Ishikawa (cell line): ENCODE data around the gene KIF16B.

ENCODE experiments used
- CEBPB ChIP-seq: IDR thresholded peaks from 2 replicates; pipeline ENCODE4 v1.6.1; 2012
- CREB1 ChIP-seq: IDR thresholded peaks from 2 replicates; pipeline ENCODE4 v1.6.1; 2012; ENCODE audit warnings: low read depth
- EGR1 ChIP-seq: IDR thresholded peaks from 2 replicates; pipeline ENCODE4 v1.6.1; 2012
- EP300 ChIP-seq: IDR thresholded peaks from 2 replicates; pipeline ENCODE4 v1.6.1; 2012; ENCODE audit warnings: borderline replicate concordance
- FOXM1 ChIP-seq: IDR thresholded peaks from 2 replicates; pipeline ENCODE4 v1.6.1; 2012; ENCODE audit warnings: low read depth, borderline replicate concordance
- NFIC ChIP-seq: IDR thresholded peaks from 2 replicates; pipeline ENCODE4 v1.6.1; 2012
- RAD21 ChIP-seq: IDR thresholded peaks from 2 replicates; pipeline ENCODE4 v1.6.1; 2012; ENCODE audit warnings: low read depth
- TAF1 ChIP-seq: IDR thresholded peaks from 2 replicates; pipeline ENCODE4 v1.6.1; 2012; ENCODE audit warnings: low read depth, mild to moderate bottlenecking
- TCF12 ChIP-seq: IDR thresholded peaks from 2 replicates; pipeline ENCODE4 v1.6.1; 2012; ENCODE audit warnings: low read depth
- TEAD4 ChIP-seq: IDR thresholded peaks from 2 replicates; pipeline ENCODE4 v1.6.1; 2012
- YY1 ChIP-seq: IDR thresholded peaks from 2 replicates; pipeline ENCODE4 v1.6.1; 2012; ENCODE audit warnings: low read depth
- ZBTB7A ChIP-seq: IDR thresholded peaks from 2 replicates; pipeline ENCODE4 v1.6.1; 2012; ENCODE audit warnings: low read depth
- TF ChIP-seq, protein P1 (sequence below): IDR thresholded peaks from 2 replicates; pipeline ENCODE4 v1.6.1; 2012
- TF ChIP-seq, protein P2 (sequence below): IDR thresholded peaks from 2 replicates; pipeline ENCODE4 v1.6.1; 2012; ENCODE audit warnings: low read depth, mild to moderate bottlenecking
- TF ChIP-seq, protein P3 (sequence below): IDR thresholded peaks from 2 replicates; pipeline ENCODE4 v1.6.1; 2012

The KIF16B gene

DNA sequence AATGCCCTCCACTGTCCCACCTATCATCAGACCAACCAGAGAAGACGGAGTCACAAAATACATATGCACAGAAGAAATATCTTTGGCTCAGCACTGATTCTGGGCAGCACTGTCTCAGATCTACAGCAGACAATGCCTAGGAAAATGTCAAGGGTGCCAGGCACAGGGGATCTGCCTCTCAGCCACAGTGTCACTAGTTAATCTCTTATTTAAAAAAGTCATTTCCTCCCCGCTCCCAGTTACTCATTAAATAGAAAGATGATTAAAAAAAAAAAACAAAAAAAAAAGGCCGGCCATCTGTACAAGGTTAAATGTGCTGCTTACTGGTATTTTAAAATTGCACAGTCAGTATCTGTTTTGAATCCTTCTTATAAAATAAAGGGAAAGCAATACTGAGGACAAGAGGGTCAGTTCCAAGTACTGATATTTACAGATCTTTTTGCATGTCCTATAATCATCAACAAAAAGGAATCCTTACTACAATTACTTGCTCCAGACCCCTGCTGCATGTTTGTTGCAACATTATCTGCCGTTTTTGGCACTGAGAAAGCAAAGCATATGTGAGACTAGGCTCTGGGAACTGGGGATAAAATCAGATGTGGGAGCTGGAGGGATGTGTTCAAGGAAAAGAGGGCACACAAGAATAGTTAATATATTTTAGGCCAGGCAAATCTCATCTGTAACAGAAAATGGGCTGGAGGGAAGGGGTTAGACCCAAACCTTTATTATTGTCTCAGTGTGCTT is 299.3 kb downstream of the KIF16B start:
- no peak for TF ChIP-seq NFIC
- TF ChIP-seq, protein P1, sequence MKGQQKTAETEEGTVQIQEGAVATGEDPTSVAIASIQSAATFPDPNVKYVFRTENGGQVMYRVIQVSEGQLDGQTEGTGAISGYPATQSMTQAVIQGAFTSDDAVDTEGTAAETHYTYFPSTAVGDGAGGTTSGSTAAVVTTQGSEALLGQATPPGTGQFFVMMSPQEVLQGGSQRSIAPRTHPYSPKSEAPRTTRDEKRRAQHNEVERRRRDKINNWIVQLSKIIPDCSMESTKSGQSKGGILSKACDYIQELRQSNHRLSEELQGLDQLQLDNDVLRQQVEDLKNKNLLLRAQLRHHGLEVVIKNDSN = no peak
- TF ChIP-seq, protein P2, sequence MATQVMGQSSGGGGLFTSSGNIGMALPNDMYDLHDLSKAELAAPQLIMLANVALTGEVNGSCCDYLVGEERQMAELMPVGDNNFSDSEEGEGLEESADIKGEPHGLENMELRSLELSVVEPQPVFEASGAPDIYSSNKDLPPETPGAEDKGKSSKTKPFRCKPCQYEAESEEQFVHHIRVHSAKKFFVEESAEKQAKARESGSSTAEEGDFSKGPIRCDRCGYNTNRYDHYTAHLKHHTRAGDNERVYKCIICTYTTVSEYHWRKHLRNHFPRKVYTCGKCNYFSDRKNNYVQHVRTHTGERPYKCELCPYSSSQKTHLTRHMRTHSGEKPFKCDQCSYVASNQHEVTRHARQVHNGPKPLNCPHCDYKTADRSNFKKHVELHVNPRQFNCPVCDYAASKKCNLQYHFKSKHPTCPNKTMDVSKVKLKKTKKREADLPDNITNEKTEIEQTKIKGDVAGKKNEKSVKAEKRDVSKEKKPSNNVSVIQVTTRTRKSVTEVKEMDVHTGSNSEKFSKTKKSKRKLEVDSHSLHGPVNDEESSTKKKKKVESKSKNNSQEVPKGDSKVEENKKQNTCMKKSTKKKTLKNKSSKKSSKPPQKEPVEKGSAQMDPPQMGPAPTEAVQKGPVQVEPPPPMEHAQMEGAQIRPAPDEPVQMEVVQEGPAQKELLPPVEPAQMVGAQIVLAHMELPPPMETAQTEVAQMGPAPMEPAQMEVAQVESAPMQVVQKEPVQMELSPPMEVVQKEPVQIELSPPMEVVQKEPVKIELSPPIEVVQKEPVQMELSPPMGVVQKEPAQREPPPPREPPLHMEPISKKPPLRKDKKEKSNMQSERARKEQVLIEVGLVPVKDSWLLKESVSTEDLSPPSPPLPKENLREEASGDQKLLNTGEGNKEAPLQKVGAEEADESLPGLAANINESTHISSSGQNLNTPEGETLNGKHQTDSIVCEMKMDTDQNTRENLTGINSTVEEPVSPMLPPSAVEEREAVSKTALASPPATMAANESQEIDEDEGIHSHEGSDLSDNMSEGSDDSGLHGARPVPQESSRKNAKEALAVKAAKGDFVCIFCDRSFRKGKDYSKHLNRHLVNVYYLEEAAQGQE = no peak
- no peak for TF ChIP-seq ZBTB7A
- no peak for TF ChIP-seq FOXM1
- no peak for TF ChIP-seq CEBPB
- no peak for TF ChIP-seq TAF1
- TF ChIP-seq, protein P3, sequence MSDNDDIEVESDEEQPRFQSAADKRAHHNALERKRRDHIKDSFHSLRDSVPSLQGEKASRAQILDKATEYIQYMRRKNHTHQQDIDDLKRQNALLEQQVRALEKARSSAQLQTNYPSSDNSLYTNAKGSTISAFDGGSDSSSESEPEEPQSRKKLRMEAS = no peak
- no peak for TF ChIP-seq EP300
- TF ChIP-seq TEAD4 = no peak

DNA sequence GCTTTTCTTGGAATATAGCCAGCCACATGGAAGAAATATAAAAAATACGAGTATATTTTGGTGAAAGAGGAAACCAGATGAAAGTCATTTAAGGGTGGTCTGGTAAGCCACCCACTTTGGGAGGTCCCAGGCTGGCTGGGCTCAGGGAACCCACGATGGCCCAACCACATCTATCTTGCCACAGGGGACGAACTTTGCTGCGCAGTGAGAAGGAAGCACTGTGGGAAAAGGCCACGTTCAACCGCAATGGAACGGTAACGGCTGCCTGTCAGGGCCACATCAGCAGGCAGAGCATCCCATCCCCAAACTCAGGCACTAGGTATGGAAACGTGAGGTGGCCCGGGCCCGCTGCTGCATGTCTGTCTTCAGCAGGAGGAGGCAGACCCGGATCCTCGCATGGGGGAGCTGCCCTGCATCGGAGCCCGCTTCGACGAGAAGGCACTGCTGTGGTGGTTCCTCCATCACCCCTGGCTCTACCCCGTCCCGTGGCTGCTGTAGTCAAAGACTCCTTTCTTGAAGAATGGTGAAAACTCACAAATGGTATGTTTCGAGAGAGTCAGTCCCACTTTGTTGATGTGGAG is 300.4 kb downstream of the KIF16B start:
- TF ChIP-seq EGR1 (no peak), RAD21 (no peak), TAF1 (no peak), TCF12 (no peak), FOXM1 (no peak), CEBPB (no peak), EP300 (no peak), TEAD4 (no peak), YY1 (no peak), CREB1 (no peak), ZBTB7A (no peak), NFIC (no peak)
- TF ChIP-seq, protein P1 = no peak
- TF ChIP-seq, protein P3 = no peak
- TF ChIP-seq, protein P2 = no peak

DNA sequence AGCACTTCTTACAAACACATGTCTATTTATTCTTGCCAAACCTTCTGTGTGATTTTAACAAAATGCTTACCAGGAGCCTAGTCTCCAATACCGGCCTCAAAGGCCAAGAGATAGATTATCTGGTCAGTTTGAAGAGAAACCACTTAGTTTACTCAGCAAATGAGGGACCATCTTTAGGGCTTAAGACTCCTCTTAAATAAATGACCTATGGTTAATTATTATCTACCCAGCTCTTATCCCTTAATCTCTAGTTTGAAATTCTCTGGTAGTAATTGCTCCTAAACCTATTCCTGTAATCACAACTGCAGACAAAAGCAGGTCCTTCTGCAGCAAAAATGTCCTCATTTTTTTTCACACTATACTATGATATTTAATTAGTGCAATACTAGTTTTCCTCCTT is 301.8 kb downstream of the KIF16B start:
- no peak for TF ChIP-seq NFIC
- no peak for TF ChIP-seq FOXM1
- TF ChIP-seq, protein P3 = no peak
- TF ChIP-seq CEBPB = no peak
- no peak for TF ChIP-seq EGR1
- no peak for TF ChIP-seq CREB1
- TF ChIP-seq ZBTB7A = no peak
- no peak for TF ChIP-seq YY1
- no peak for TF ChIP-seq EP300

DNA sequence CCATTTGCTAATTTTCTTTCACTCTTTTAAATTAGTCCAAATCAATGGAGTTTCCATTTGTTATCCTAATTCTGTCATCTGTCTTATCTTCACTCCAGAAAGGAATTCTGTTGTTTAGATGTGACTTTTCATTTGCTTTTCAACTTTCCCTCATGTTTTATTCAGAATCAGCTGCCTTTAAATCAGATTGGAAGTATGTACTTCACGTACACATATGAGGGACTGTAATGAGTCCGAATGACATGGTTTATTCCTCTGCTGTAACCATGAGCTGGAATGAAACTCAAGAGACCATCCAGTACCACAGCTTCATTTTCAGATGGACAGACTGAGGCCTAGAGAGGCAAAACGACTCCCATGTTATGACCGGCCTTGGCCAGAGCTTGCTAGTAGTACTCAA is 302.3 kb downstream of the KIF16B start:
- no peak for TF ChIP-seq TEAD4
- no peak for TF ChIP-seq TAF1
- TF ChIP-seq EGR1 = no peak
- TF ChIP-seq EP300 = no peak
- no peak for TF ChIP-seq ZBTB7A
- TF ChIP-seq, protein P2 = no peak
- TF ChIP-seq CEBPB = no peak
